Ishikawa (cell line): Measurements from ENCODE around the gene CDKN3.

Experiments used
- CEBPB ChIP-seq: IDR thresholded peaks from 2 replicates; pipeline ENCODE4 v1.6.1; 2012
- CREB1 ChIP-seq: IDR thresholded peaks from 2 replicates; pipeline ENCODE4 v1.6.1; 2012; ENCODE audit warnings: low read depth
- EGR1 ChIP-seq: IDR thresholded peaks from 2 replicates; pipeline ENCODE4 v1.6.1; 2012
- EP300 ChIP-seq: IDR thresholded peaks from 2 replicates; pipeline ENCODE4 v1.6.1; 2012; ENCODE audit warnings: borderline replicate concordance
- FOXM1 ChIP-seq: IDR thresholded peaks from 2 replicates; pipeline ENCODE4 v1.6.1; 2012; ENCODE audit warnings: low read depth, borderline replicate concordance
- NFIC ChIP-seq: IDR thresholded peaks from 2 replicates; pipeline ENCODE4 v1.6.1; 2012
- RAD21 ChIP-seq: IDR thresholded peaks from 2 replicates; pipeline ENCODE4 v1.6.1; 2012; ENCODE audit warnings: low read depth
- TAF1 ChIP-seq: IDR thresholded peaks from 2 replicates; pipeline ENCODE4 v1.6.1; 2012; ENCODE audit warnings: low read depth, mild to moderate bottlenecking
- TCF12 ChIP-seq: IDR thresholded peaks from 2 replicates; pipeline ENCODE4 v1.6.1; 2012; ENCODE audit warnings: low read depth
- TEAD4 ChIP-seq: IDR thresholded peaks from 2 replicates; pipeline ENCODE4 v1.6.1; 2012
- USF1 ChIP-seq: IDR thresholded peaks from 2 replicates; pipeline ENCODE4 v1.6.1; 2012
- YY1 ChIP-seq: IDR thresholded peaks from 2 replicates; pipeline ENCODE4 v1.6.1; 2012; ENCODE audit warnings: low read depth
- ZBTB7A ChIP-seq: IDR thresholded peaks from 2 replicates; pipeline ENCODE4 v1.6.1; 2012; ENCODE audit warnings: low read depth
- TF ChIP-seq, protein P1 (sequence below): IDR thresholded peaks from 2 replicates; pipeline ENCODE4 v1.6.1; 2012; ENCODE audit warnings: low read depth, mild to moderate bottlenecking
- TF ChIP-seq, protein P2 (sequence below): IDR thresholded peaks from 2 replicates; pipeline ENCODE4 v1.6.1; 2012

The CDKN3 gene

GRCh38 chr14:54362759-54363437, 33.9 kb upstream of the CDKN3 start:
- TF ChIP-seq NFIC = no peak
- no peak for TF ChIP-seq TCF12
- TF ChIP-seq ZBTB7A = no peak

DNA sequence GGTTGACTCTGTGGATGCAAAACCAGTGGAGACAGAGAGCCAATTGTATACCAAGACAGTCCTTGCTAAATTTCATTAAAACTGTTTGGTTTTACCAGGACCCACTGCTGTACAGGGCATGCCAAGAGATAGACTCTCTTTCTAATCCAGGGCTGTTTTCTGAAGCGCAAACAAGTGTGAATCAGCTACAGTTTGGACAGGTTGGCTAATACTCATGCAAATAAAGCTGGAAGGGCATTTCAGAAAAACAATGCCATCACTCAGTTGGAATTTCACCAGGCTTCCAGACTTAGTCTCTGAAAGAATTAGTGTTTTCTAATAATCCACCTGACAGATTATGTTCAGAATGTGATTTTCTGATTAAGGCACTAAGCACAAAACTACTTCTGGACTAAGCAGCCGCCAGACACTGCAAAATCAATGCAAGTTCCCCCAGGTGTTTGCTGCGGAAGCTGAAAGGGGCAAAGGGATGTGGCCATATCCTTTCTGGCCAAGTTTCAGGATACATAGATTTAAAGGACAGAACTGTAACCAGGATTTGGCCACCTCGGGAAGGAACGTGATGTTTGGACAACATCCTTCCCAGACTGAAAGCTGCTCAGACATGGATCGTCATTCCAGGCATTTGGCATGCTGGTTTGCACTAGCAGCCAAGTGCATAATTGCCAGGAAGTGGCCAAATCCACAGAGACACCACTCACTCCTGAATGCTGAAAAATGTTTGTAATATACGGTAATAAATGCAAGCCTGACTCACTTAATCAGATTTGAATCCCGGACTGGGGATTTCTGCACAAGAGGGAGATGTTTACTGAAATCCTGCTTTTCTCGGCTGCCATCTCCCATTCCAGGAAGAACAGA, 32.0 kb upstream of the CDKN3 start:
- TF ChIP-seq FOXM1 (no peak), ZBTB7A (no peak), EP300 (no peak), USF1 (no peak), YY1 (no peak), CREB1 (no peak), TEAD4 (no peak), CEBPB (no peak)
- TF ChIP-seq, protein P1, sequence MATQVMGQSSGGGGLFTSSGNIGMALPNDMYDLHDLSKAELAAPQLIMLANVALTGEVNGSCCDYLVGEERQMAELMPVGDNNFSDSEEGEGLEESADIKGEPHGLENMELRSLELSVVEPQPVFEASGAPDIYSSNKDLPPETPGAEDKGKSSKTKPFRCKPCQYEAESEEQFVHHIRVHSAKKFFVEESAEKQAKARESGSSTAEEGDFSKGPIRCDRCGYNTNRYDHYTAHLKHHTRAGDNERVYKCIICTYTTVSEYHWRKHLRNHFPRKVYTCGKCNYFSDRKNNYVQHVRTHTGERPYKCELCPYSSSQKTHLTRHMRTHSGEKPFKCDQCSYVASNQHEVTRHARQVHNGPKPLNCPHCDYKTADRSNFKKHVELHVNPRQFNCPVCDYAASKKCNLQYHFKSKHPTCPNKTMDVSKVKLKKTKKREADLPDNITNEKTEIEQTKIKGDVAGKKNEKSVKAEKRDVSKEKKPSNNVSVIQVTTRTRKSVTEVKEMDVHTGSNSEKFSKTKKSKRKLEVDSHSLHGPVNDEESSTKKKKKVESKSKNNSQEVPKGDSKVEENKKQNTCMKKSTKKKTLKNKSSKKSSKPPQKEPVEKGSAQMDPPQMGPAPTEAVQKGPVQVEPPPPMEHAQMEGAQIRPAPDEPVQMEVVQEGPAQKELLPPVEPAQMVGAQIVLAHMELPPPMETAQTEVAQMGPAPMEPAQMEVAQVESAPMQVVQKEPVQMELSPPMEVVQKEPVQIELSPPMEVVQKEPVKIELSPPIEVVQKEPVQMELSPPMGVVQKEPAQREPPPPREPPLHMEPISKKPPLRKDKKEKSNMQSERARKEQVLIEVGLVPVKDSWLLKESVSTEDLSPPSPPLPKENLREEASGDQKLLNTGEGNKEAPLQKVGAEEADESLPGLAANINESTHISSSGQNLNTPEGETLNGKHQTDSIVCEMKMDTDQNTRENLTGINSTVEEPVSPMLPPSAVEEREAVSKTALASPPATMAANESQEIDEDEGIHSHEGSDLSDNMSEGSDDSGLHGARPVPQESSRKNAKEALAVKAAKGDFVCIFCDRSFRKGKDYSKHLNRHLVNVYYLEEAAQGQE = no peak
- TF ChIP-seq, protein P2, sequence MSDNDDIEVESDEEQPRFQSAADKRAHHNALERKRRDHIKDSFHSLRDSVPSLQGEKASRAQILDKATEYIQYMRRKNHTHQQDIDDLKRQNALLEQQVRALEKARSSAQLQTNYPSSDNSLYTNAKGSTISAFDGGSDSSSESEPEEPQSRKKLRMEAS = no peak

GRCh38 chr14:54366736-54367735, 29.8 kb upstream of the CDKN3 start:
- TF ChIP-seq FOXM1 = no peak
- no peak for TF ChIP-seq ZBTB7A
- no peak for TF ChIP-seq EGR1
- no peak for TF ChIP-seq NFIC
- TF ChIP-seq RAD21 = peak; percentile 70

DNA sequence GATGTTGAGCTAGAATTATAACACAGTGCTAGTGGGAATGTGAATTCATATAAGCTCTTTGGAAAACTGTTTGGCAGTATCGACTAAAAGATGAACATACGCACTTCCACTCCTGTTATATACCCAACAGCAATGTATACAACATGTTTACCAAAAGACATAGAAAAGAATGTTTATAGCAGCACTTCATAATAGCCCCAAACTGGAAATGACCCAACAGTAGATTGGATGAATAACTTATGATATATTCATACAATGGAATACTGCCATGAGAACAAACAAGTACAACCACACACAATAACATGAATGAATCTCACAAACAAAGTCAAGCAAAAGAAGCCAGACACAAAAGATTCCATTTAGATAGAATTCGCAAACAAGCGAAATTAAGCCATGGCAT, 28.5 kb upstream of the CDKN3 start:
- TF ChIP-seq USF1 (no peak), CEBPB (no peak), CREB1 (no peak)

DNA sequence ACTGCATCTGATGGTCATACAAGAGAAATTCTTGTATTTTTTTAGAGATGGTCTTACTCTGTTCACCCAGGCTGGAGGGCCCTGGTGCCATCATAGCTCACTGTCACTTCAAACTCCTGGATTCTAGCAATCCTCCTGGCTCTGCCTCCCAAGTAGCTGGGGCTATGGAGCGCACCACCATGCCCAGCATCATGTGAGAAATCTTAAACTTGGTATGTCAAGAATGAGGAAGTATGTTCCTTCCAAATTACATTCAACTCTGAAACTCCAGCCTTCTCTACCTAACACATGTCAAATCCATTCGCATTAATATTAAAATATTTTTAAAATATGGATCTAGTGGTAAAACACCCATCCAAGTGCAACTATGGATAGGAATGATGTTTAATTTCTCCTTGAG, 27.5 kb upstream of the CDKN3 start:
- TF ChIP-seq USF1 = no peak
- TF ChIP-seq TEAD4 = peak; percentile 59
- no peak for TF ChIP-seq FOXM1

DNA sequence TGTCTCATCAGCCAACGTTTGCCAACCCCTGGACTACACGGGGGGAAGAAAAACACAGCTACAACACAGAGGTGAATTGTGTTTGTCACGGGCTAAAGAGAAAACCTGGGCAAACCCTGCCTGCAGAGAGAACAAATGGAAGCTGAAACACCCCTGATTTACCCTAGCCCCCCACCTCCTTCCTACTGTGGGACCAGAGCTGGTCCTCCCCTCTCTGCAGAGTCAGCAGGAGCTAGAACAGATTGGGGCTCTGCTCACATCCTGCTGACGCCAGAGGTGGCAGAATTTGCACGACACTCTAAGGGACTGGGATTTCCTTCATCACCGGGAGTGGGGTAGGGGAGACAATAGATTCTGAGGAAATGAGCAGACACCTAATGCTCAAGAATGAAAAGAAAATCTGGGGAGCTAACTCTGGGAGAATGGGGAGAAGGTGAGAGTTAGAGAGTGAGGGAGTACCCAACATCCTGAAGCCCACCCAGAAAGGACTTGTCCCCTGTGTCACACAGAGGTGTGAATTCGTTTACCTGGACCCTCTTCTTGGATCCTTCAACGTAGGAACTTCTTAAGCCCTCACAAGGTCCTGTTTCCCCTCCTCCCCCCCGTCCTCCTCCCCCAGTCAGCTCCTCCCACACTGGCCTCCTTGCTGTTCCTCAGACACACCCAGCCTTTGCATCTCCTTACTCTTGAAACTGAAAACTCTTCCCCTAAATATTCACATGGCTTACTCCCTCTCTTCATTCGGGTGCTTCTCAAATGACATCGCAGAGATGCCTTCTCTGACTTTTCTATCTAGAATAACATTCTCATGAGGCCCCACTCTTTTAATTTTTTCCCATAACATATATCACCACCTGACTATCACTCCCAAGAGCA, 26.2 kb upstream of the CDKN3 start:
- TF ChIP-seq CEBPB (no peak), TCF12 (no peak), YY1 (no peak), EP300 (no peak), NFIC (no peak), EGR1 (no peak), USF1 (no peak), ZBTB7A (no peak), RAD21 (no peak), TEAD4 (no peak), FOXM1 (no peak), CREB1 (no peak), TAF1 (no peak)
- TF ChIP-seq, protein P1 = no peak
- TF ChIP-seq, protein P2 = no peak
